Measurements from ENCODE around the gene DLEC1. TPM values are rescaled to one million over a fixed set of nuclear protein-coding genes. Genes with fewer than 3 reads are reported as not detected.

DLEC1 gene
- total and polyA plus RNA-seq, 2 of the 4 experiments (the other 2 are of a cell fraction) = 0.03 TPM; not detected in 1

DNA sequence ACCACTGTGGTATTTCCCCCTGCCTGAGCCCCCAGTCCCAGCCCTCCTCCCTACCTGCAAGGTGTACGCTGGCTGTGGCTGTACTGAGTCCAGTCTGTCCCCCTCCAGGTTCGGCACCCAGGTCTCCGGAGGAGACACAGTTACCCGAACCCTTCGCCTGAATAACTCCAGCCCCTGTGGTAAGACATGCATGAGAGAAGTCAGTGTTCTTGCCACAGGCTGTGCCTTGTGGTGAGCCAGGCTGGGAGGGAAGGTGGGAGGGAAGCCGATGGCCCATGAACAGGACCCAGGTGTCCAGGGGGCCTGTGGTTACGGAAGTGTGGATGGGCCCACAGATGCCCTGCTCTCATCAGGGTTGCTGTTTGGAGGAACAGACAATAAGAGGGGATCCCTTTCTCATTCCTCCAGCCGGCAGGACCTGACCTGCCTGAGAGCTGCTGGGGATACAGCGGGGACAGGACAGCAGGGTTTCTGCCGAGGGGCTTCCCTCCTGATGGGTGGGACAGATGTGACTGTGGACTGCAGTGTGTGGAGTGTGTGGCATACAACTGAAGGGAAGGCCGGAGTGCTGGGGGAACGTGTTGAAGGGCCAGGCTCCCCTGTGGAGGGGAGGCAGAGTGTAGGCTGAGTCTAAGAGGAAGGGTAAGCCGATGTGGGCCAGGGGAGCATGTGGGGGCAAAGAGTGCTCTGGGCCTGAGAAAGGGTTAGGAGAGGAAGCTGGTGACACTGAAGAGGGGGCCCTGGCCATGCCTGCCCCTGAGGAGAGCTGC, 76.1 kb downstream of the DLEC1 start:
- WGBS, 2 experiments (ENCODE audit: extremely low coverage in 2 of 2, insufficient read length in 1 of 2) = 74% methylated on average over 8 of the region's 13 CpGs; no CpG with 5 or more reads in 1 of the 2 experiments
- CTCF ChIA-PET = no interaction called here

More for the DNA sequence above, 76.1 kb downstream of the DLEC1 start:
- Histone ChIP-seq H2BK20ac (ENCODE audit: low read depth, low read length) (no peak overlapping the region), H3K4ac (ENCODE audit: low read depth, low read length) (no peak overlapping the region), H4K91ac (ENCODE audit: insufficient read depth, low read depth, low read length) (no peak overlapping the region), H3K56ac (ENCODE audit: extremely low read depth, insufficient read depth, low read length) (no peak overlapping the region), H3K4me1 (ENCODE audit: control insufficient read depth, insufficient read depth, low read length) (no peaks in the 10 kb centered on the region), H2BK120ac (ENCODE audit: low read depth, low read length) (no peak overlapping the region), H3K4me3 (ENCODE audit: insufficient read depth, low read depth, low read length) (no peak overlapping the region), H3K23ac (ENCODE audit: low read depth, low read length) (no peak overlapping the region), H4K8ac (ENCODE audit: low read depth in 2 of 2, low read length in 2 of 2) (no peak overlapping the region), H3K27ac (ENCODE audit: insufficient read depth, low read length) (no peak overlapping the region), H3K79me1 (ENCODE audit: low read depth in 1 of 2, low read length in 2 of 2) (no peaks in the 10 kb centered on the region), H3K18ac (ENCODE audit: low read depth, low read length) (no peak overlapping the region), H4K20me1 (ENCODE audit: insufficient read depth, low read length) (no peaks in the 10 kb centered on the region), H2AFZ (replicated peaks; ENCODE audit: low read length, poor library complexity) (no peak overlapping the region), H2BK5ac (ENCODE audit: low read depth, low read length, poor library complexity, severe bottlenecking) (no peak overlapping the region), H4K5ac (ENCODE audit: low read depth, low read length) (no peak overlapping the region), H2AK9ac (replicated peaks; ENCODE audit: low read depth, low read length, poor library complexity) (no peak overlapping the region), H2AK5ac (ENCODE audit: low read depth, low read length) (no peak overlapping the region), H3K27me3 (ENCODE audit: control insufficient read depth, insufficient read depth, low read length) (peaks cover 14% of the 10 kb centered on the region), H3K4me2 (ENCODE audit: low read depth, low read length) (no peak overlapping the region), H2BK15ac (ENCODE audit: low read depth, low read length) (no peak overlapping the region), H3K14ac (replicated peaks; ENCODE audit: low read depth, low read length) (no peak overlapping the region), H3K9me3 (ENCODE audit: control insufficient read depth, insufficient read depth, low read length) (no peaks in the 10 kb centered on the region), H3K36me3 (ENCODE audit: control insufficient read depth, insufficient read depth, low read length) (peaks cover 1% of the 10 kb centered on the region; the same call in 1 of the 2 replicates), H3K9me1 (ENCODE audit: insufficient read depth, low read length) (0 out of 2 replicates have a peak, but pooled peaks cover 3% of the 10 kb centered on the region), H3K9ac (ENCODE audit: low read depth, low read length) (no peak overlapping the region)
- BruUV-seq (replicated peaks) = no TSS peak
- intact Hi-C loops (cut with micrococcal nuclease) (no loop called here), dilution Hi-C loops (cut with HindIII; ENCODE audit: low sequenced_read_pairs, unreplicated experiment) (no loop called here), in situ Hi-C loops (cut with MboI; ENCODE audit: low sequenced_read_pairs) (no loop called here)
- TF ChIP-seq NFE2L2 (IDR thresholded peaks at IDR 0.05; ENCODE audit: low read depth, low read length) = no peak
- TF ChIP-seq RFX5 (IDR thresholded peaks at IDR 0.05; ENCODE audit: low read depth, low read length) = no peak
- TF ChIP-seq FOS (IDR thresholded peaks at IDR 0.05; ENCODE audit: low read depth, low read length) = no peak
- no peak for TF ChIP-seq CEBPB (IDR thresholded peaks at IDR 0.05; ENCODE audit: low read depth, low read length)
- TF ChIP-seq SMC3 (IDR thresholded peaks at IDR 0.05; ENCODE audit: low read depth, low read length) = no peak
- TF ChIP-seq, protein P1, sequence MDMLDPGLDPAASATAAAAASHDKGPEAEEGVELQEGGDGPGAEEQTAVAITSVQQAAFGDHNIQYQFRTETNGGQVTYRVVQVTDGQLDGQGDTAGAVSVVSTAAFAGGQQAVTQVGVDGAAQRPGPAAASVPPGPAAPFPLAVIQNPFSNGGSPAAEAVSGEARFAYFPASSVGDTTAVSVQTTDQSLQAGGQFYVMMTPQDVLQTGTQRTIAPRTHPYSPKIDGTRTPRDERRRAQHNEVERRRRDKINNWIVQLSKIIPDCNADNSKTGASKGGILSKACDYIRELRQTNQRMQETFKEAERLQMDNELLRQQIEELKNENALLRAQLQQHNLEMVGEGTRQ (IDR thresholded peaks at IDR 0.05; ENCODE audit: low read depth, low read length) = no peak
- no peak for TF ChIP-seq RCOR1 (IDR thresholded peaks at IDR 0.05; ENCODE audit: insufficient replicate concordance, low read length)
- TF ChIP-seq CHD1 (IDR thresholded peaks at IDR 0.05; ENCODE audit: low read depth, low read length) = no peak
- no peak for TF ChIP-seq MXI1 (IDR thresholded peaks at IDR 0.05; ENCODE audit: borderline replicate concordance, low read depth, low read length)
- no peak for TF ChIP-seq BHLHE40 (IDR thresholded peaks at IDR 0.05; ENCODE audit: low read depth, low read length)
- no peak for TF ChIP-seq RAD21 (IDR thresholded peaks at IDR 0.05; ENCODE audit: low read length)
- TF ChIP-seq, protein P2, sequence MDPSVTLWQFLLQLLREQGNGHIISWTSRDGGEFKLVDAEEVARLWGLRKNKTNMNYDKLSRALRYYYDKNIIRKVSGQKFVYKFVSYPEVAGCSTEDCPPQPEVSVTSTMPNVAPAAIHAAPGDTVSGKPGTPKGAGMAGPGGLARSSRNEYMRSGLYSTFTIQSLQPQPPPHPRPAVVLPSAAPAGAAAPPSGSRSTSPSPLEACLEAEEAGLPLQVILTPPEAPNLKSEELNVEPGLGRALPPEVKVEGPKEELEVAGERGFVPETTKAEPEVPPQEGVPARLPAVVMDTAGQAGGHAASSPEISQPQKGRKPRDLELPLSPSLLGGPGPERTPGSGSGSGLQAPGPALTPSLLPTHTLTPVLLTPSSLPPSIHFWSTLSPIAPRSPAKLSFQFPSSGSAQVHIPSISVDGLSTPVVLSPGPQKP (IDR thresholded peaks at IDR 0.05; ENCODE audit: borderline replicate concordance, low read depth, low read length) = no peak
- TF ChIP-seq, protein P3, sequence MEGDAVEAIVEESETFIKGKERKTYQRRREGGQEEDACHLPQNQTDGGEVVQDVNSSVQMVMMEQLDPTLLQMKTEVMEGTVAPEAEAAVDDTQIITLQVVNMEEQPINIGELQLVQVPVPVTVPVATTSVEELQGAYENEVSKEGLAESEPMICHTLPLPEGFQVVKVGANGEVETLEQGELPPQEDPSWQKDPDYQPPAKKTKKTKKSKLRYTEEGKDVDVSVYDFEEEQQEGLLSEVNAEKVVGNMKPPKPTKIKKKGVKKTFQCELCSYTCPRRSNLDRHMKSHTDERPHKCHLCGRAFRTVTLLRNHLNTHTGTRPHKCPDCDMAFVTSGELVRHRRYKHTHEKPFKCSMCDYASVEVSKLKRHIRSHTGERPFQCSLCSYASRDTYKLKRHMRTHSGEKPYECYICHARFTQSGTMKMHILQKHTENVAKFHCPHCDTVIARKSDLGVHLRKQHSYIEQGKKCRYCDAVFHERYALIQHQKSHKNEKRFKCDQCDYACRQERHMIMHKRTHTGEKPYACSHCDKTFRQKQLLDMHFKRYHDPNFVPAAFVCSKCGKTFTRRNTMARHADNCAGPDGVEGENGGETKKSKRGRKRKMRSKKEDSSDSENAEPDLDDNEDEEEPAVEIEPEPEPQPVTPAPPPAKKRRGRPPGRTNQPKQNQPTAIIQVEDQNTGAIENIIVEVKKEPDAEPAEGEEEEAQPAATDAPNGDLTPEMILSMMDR (conservative IDR thresholded peaks at IDR 0.05; ENCODE audit: low read depth, low read length) = no peak
- POLR2A ChIA-PET (ENCODE audit: unreplicated experiment) = no interaction called here
- no peak for ATAC-seq (ENCODE audit: low read depth)
- no peak for DNase-seq
